GM21717 (cell line): Measurements from ENCODE around the gene NXPE4.
"Not testable (repeated sequence)": the region's sequence is repeated elsewhere in the genome, so short reads cannot be mapped to it uniquely, and the experiment has no call there.

ENCODE experiments used
- ATAC-seq: cut with Tn5 transposase; IDR thresholded peaks from one replicate; pipeline ENCODE4 v1.9.1; 2021; ENCODE audit warnings: mild to moderate bottlenecking, moderate library complexity; ENCODE audit not compliant: unreplicated experiment

The NXPE4 gene

GRCh38 chr11:114595571-114595970 is at the start of gene NXPE4:
Gene NXPE4 (minus strand): TSS chr11:114595786. CDS start chr11:114594759, 1,027 bp downstream.
- no peak for ATAC-seq

DNA sequence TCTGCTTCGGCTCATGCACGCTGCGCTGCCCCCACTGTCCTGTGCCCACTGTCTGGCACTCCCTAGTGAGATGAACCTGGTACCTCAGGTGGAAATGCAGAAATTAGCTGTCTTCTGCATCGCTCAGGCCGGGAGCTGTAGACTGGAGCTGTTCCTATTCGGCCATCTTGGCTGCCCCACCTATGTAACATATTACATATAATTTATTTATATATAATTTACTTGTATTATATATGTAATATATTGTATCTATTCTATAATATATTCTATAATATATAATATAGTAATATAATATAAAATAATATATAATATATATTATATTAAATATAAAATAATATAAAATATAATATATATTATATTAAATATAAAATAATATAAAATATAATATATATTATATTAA is 43.9 kb upstream of the NXPE4 start:
- ATAC-seq: not testable (repeated sequence)

GRCh38 chr11:114631445-114631965 is 35.9 kb upstream of the NXPE4 start:
- ATAC-seq: not testable (repeated sequence)

GRCh38 chr11:114625294-114625693 is 29.7 kb upstream of the NXPE4 start:
- ATAC-seq: no peak

GRCh38 chr11:114624455-114625207 is 29.0 kb upstream of the NXPE4 start:
- no peak for ATAC-seq

DNA sequence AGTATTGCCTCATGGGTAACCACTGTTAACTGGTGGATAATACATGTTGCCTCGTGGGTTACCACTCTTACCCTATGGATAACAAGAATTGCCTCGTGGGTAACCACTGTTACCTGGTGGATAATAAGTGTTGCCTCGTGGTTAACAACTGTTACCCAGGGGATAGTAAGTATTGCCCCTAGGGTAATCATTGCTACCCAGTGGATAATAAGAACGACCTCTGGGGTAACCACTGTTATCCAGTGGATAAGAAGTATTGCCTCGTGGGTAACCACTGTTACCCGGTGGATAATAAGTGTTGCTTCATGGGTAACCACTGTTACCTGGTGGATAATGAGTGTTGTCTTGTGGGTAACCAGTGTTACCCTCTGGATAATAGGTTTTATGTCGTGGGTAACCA is 28.1 kb upstream of the NXPE4 start:
- ATAC-seq: no peak

GRCh38 chr11:114622858-114623257 is 27.3 kb upstream of the NXPE4 start:
- no peak for ATAC-seq

- no peak for ATAC-seq
Observed at GRCh38 chr11:114621950-114622809, 26.6 kb upstream of the NXPE4 start.

- ATAC-seq: no peak
Observed at GRCh38 chr11:114621072-114621471, 25.5 kb upstream of the NXPE4 start.

- ATAC-seq: no peak
Observed at GRCh38 chr11:114619659-114620173, 24.1 kb upstream of the NXPE4 start.

DNA sequence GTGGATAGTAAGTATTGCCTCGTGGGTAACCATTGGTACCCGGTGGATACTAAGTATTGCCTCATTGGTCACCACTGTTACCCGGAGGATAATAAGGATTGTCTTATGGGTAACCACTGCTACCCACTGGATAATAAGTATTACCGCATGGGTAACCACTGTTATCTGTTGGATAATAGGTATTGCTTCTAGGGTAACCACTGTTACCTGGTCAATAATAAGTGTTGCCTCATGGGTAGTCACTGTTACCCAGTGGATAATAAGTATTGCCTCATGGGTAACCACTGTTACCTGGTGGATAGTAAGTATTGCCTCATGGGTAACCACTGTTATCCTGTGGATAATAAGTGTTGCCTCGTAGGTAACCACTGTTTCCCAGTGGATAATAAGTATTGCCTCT is 22.6 kb upstream of the NXPE4 start:
- no peak for ATAC-seq

DNA sequence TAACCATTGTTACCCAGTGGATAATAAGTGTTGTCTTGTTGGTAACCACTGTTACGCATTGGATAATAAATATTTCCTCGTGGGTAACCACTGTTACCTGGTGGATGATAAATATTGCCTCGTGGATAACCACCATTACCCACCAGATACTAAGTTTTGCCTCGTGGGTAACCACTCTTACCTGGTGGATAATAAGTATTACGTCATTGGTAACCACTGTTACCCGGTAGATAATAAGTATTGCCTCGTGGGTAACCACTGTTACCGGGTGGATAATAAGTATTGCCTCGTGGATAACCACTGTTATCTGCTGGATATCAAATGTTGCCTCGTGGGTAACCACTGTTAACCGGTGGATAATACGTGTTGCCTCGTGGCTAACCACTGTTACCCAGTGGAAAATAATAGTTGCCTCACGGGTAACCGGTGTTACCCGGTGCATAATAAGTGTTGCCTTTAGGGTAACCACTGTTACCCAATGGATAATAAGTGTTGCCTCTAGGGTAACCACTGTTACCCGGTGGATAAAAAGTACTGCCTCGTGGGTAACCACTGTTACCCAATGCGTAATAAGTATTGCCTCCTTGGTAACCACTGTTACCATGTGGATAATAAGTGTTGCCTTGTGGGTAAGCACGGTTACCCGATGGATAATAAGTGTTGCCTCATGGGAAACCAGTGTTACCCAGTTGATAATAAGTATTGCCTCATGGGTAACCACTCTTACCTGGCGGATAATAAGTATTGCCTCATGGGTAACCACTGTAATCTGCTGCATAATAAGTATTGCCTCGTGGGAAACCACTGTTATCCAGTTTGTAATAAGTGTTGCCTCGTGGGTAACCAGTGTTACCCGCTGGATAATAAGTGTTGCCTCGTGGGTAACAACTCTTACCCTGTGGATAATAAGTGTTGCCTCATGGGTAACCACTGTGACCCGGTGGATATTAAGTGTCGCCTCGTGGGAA is 21.9 kb upstream of the NXPE4 start:
- no peak for ATAC-seq

DNA sequence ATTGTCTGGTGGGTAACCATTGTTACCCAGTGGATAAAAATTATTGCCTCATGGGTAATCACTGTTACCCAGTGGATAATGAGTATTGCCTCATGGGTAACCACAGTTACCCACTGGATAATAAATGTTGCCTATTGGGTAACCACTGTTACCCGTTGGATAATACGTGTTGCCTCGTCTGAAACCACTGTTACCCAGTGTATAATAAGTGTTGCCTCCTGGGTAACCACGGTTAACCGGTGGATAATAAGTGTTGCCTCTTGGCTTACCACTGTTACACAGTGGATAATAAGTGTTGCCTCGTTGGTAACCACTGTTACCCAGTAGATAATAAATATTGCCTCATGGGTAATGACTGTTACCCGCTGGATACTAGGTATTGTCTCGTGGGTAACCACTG is 20.9 kb upstream of the NXPE4 start:
- ATAC-seq: no peak

- ATAC-seq: no peak
Observed at GRCh38 chr11:114615448-114616361, 20.1 kb upstream of the NXPE4 start.

DNA sequence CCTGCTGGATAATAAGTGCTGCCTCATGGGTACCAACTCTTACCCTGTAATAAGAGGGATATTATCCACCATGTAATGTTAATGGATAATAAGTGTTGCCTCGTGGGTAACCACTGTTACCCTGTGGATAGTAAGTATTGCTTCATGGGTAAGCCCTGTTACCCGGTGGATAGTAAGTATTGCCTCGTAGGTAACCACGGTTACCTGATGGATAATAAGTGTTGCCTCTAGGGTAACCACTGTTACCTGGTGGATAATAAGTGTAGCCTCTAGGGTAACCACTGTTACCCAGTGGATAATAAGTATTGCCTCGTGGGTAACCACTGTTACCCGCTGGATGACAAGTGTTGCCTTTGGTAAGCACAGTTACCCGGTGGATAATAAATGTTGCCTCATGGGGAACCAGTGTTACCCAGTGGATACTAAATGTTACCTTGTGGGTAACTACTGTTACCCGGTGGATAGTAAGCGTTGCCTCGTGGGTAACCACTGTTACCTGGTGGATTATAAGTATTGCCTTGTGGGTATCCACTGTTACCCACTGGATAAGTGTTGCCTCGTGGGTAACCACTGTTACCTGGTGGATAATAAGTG is 18.6 kb upstream of the NXPE4 start:
- ATAC-seq: no peak

- ATAC-seq: not testable (repeated sequence)
Observed at GRCh38 chr11:114613094-114613493, 17.5 kb upstream of the NXPE4 start.

GRCh38 chr11:114612686-114613085 is 17.1 kb upstream of the NXPE4 start:
- ATAC-seq: no peak

- not testable (repeated sequence) for ATAC-seq
Observed at GRCh38 chr11:114612199-114612598, 16.6 kb upstream of the NXPE4 start.
